ENCODE data around the gene MAGI3. TPM values are rescaled to one million over a fixed set of nuclear protein-coding genes. Genes with fewer than 3 reads are reported as not detected.

MAGI3 gene
- total and polyA plus RNA-seq, 11 donors: 2.1 to 10.0 (median 8.1) TPM

DNA sequence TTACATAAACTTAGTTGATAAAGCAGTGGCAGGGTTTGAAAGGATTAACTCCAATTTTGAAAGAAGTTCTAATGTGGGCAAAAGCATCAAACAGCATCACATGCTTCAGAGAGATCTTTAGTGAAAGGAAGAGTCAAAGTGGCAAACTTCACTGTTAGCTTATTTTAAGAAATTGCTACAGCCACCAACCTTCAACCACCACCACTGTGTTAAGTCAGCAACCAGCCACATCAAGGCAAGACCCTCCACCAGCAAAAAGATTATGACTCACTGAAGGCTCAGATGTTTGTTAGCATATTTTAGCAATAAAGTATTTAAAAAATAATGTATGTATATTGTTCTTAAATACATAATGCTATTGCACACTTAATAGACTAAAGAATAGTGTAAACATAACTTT is 21.3 kb upstream of the MAGI3 start:
- no peaks in the 10 kb centered on the region for H3K4me1 ChIP-seq
- intact Hi-C loops (cut with DNase I): loop anchor here in 1 of 10 donors (10.0 kb wide), 1 partner anchor 96 kb away; no protein-coding TSS in a partner anchor
- TF ChIP-seq, protein P1, sequence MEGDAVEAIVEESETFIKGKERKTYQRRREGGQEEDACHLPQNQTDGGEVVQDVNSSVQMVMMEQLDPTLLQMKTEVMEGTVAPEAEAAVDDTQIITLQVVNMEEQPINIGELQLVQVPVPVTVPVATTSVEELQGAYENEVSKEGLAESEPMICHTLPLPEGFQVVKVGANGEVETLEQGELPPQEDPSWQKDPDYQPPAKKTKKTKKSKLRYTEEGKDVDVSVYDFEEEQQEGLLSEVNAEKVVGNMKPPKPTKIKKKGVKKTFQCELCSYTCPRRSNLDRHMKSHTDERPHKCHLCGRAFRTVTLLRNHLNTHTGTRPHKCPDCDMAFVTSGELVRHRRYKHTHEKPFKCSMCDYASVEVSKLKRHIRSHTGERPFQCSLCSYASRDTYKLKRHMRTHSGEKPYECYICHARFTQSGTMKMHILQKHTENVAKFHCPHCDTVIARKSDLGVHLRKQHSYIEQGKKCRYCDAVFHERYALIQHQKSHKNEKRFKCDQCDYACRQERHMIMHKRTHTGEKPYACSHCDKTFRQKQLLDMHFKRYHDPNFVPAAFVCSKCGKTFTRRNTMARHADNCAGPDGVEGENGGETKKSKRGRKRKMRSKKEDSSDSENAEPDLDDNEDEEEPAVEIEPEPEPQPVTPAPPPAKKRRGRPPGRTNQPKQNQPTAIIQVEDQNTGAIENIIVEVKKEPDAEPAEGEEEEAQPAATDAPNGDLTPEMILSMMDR (IDR thresholded peaks at IDR 0.05): no peak
- TF ChIP-seq POLR2A (IDR thresholded peaks at IDR 0.05): no peak
- H3K9me3 ChIP-seq: peaks cover 0 to 5% (median 0%) of the 10 kb centered on the region in 12 donors
- ATAC-seq (no peak), DNase-seq (no peak)
- H3K4me3 ChIP-seq: no peak overlapping the region
- H3K27me3 ChIP-seq: no peaks in the 10 kb centered on the region
- H3K36me3 ChIP-seq: no peaks in the 10 kb centered on the region
- H3K27ac ChIP-seq: no peak overlapping the region

DNA sequence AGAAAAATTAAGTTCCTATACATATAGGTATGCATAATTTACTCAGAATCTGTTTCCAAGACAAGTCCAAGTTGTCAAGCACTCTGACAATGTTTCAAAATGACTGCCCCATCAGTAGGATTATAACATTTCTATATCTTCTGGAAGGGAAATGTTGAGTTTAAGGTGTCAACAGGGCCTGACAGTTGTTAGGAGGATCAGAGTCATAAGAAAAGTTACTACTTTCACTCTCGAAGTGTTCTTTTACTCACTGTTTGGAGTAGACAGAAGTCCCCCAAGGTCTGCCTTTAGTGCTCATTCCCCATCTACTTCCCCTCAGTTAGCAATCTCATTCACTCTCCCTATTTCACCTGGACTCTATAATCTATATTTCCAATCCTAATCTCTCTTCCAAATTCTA is 20.6 kb upstream of the MAGI3 start:
- Histone ChIP-seq H3K9me3 (peaks cover 0 to 5% (median 0%) of the 10 kb centered on the region in 12 donors), H3K4me1 (no peaks in the 10 kb centered on the region), H3K36me3 (no peaks in the 10 kb centered on the region), H3K27me3 (no peaks in the 10 kb centered on the region), H3K4me3 (no peak overlapping the region), H3K27ac (no peak overlapping the region)
- ATAC-seq: no peak
- TF ChIP-seq, protein P1 (IDR thresholded peaks at IDR 0.05): no peak
- TF ChIP-seq POLR2A (IDR thresholded peaks at IDR 0.05): no peak
- 77 to 89% (median 80%) methylated on average over 1 of the region's 1 CpG for WGBS, 4 donors
- intact Hi-C loops (cut with DNase I): loop anchor here in 1 of 10 donors (10.0 kb wide), 1 partner anchor 95 kb away; no protein-coding TSS in a partner anchor
- DNase-seq: no peak

DNA sequence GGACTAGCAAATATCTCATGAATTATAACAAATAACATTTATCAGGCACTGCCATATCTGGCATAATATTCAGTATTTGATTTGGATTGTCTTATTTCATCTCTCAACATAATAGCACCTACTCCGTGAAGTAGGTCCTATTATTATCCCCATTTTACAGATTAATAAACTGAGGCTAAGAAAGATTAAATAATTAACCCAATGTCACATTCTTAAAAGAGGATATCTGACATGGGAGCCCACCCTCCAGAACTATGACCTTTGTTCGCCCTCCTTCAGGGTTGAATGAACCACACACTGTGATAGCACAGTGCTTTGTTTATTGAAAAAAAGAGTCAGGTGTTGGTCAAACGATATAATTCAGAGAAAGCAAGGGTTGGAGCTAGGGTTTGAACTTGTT is 19.4 kb upstream of the MAGI3 start:
- 88 to 93% (median 90%) methylated on average over 3 of the region's 3 CpGs for WGBS, 4 donors
- intact Hi-C loops (cut with DNase I): no loop called here
- H3K36me3 ChIP-seq: no peaks in the 10 kb centered on the region
- no peak overlapping the region for H3K27ac ChIP-seq
- DNase-seq: no peak
- no peaks in the 10 kb centered on the region for H3K27me3 ChIP-seq
- no peaks in the 10 kb centered on the region for H3K4me1 ChIP-seq
- TF ChIP-seq, protein P1 (IDR thresholded peaks at IDR 0.05): no peak
- no peak for TF ChIP-seq POLR2A (IDR thresholded peaks at IDR 0.05)
- peaks cover 0 to 5% (median 0%) of the 10 kb centered on the region in 12 donors for H3K9me3 ChIP-seq
- H3K4me3 ChIP-seq: no peak overlapping the region
- ATAC-seq: no peak

DNA sequence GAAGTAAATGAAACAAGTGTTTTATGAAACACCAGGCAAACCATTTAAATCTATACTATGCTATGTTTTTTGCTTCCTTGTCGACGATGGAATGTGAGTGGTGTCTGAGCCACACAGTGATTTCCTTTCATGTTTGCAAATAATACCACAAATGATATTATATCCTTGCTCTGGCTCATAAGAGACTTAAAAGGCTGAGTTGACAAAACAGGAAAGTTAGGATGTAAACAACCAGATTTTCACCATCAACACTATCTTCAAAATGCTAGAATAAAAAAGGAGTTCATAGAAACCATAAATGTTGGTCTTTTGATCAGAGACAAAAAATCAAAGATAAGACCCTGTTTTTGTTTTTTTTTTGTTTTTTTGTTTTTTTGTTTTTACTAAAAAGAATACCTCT is 17.8 kb upstream of the MAGI3 start:
- Histone ChIP-seq H3K36me3 (no peaks in the 10 kb centered on the region), H3K27ac (no peak overlapping the region), H3K27me3 (no peaks in the 10 kb centered on the region), H3K4me3 (no peak overlapping the region), H3K9me3 (peaks cover 0 to 5% (median 0%) of the 10 kb centered on the region in 12 donors), H3K4me1 (no peaks in the 10 kb centered on the region)
- DNase-seq: no peak
- no peak for ATAC-seq
- WGBS, 4 donors: 64 to 80% (median 78%) methylated on average over 2 of the region's 2 CpGs
- TF ChIP-seq, protein P1 (IDR thresholded peaks at IDR 0.05): no peak
- TF ChIP-seq POLR2A (IDR thresholded peaks at IDR 0.05): no peak
- intact Hi-C loops (cut with DNase I): no loop called here
